Mononuclear cell (primary cell): ENCODE data around the gene PDE4D. TPM values are rescaled to one million over a fixed set of nuclear protein-coding genes. Genes with fewer than 3 reads are reported as not detected.
"Not testable (repeated sequence)": the region's sequence is repeated elsewhere in the genome, so short reads cannot be mapped to it uniquely, and the experiment has no call there.

ENCODE experiments used
- H3K27me3 ChIP-seq: 2 replicates; pipeline ENCODE4 v1.6.0; 2011; ENCODE audit warnings: low read length, control low read depth; ENCODE audit not compliant: insufficient read depth
- H3K4me1 ChIP-seq: 2 replicates; pipeline ENCODE4 v1.5.1; 2011; ENCODE audit warnings: mild to moderate bottlenecking, low read length, control low read depth; ENCODE audit not compliant: insufficient read depth
- H3K4me3 ChIP-seq: 2 replicates; pipeline ENCODE4 v1.5.1; 2011; ENCODE audit warnings: mild to moderate bottlenecking, low read length, moderate library complexity
- H3K9me3 ChIP-seq: 2 replicates; pipeline ENCODE4 v1.5.1; 2011; ENCODE audit warnings: low read depth, mild to moderate bottlenecking, control low read depth, low read length
- total RNA-seq: library from RNA; depleted of rRNA; stranded (reverse); fragments of >200 nt; gene quantifications from one replicate; pipeline ENCODE4 v1.2.3, GENCODE V29; 2012

PDE4D gene
- total RNA-seq, 1 donor, result 171 TPM

DNA sequence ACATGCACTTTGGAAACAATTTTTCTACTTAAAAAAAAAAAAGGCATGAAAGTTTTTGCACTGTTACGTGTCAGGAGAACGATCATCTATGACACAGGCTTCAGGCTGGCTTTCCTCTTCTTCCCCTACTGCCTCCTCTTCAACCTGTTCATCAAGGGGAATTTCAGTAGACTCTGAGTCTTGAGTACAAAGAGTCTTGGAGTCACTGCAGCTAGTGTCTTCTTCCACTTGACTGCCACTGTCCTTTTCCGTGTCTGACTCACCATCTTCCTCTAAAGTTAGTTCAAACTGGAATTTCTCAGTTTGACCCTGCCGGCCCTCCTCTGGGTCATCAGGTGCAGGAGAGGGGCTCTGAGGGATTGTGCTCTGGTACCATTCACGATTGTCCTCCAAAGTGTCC, 918.9 kb downstream of the PDE4D start:
- no peaks in the 10 kb centered on the region for H3K4me1 ChIP-seq

GRCh38 chr5:58974083-58974482, 919.4 kb downstream of the PDE4D start:
- H3K9me3 ChIP-seq, result no peaks in the 10 kb centered on the region
- H3K4me3 ChIP-seq, result no peak overlapping the region
- no peaks in the 10 kb centered on the region for H3K4me1 ChIP-seq
- H3K27me3 ChIP-seq, result no peaks in the 10 kb centered on the region

More for the DNA sequence above, 918.9 kb downstream of the PDE4D start:
- H3K4me3 ChIP-seq, result no peak overlapping the region
- no peaks in the 10 kb centered on the region for H3K27me3 ChIP-seq
- H3K9me3 ChIP-seq, result no peaks in the 10 kb centered on the region

DNA sequence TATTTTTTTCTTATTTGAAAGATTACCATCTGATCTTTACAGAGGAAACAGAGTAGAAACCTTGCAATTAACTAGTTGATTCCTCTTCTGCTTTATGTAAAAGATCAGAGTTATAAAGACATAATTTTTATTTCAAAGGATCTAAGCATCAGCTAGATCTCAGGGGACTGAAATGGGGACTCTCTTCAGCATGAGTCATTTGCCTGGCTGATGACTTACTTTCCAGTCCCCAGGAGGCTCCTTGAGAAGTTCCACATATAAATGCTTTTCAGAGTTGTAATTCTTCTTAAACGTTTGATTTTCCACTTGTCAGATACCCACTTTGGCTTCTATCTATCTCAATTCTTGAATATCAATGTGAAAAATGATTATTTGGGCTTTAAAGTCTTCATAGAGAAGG, 921.2 kb downstream of the PDE4D start:
- H3K27me3 ChIP-seq, result no peaks in the 10 kb centered on the region

GRCh38 chr5:58970766-58971165, 922.8 kb downstream of the PDE4D start:
- Histone ChIP-seq H3K9me3 (no peaks in the 10 kb centered on the region), H3K4me1 (no peaks in the 10 kb centered on the region), H3K4me3 (no peak overlapping the region), H3K27me3 (no peaks in the 10 kb centered on the region)

More for the DNA sequence above, 921.2 kb downstream of the PDE4D start:
- Histone ChIP-seq H3K9me3 (no peaks in the 10 kb centered on the region), H3K4me3 (no peak overlapping the region), H3K4me1 (no peaks in the 10 kb centered on the region)

DNA sequence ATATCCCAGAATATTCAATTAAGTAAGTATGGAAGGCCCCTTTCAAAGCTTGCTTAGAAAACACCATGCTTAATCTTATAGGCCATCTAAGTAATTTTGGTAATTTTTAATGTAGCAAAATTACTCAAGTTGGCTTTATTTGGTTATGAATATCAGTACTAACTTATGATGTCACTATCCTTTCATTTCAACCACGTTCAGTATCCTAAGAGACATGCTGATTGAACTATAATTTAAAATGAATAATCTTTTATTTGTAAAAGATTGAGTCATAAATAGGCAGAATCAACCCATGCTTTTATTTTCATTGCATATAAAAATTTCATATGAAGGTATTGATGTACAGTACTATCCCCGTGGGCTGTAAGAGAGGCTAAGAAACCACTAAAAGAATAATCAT, 923.7 kb downstream of the PDE4D start:
- H3K27me3 ChIP-seq, result no peaks in the 10 kb centered on the region
- H3K4me3 ChIP-seq, result no peak overlapping the region
- no peaks in the 10 kb centered on the region for H3K4me1 ChIP-seq

GRCh38 chr5:58969253-58969652, 924.3 kb downstream of the PDE4D start:
- Histone ChIP-seq H3K27me3 (no peaks in the 10 kb centered on the region), H3K4me3 (no peak overlapping the region), H3K9me3 (no peaks in the 10 kb centered on the region), H3K4me1 (no peaks in the 10 kb centered on the region)

More for the DNA sequence above, 923.7 kb downstream of the PDE4D start:
- H3K9me3 ChIP-seq, result no peaks in the 10 kb centered on the region

GRCh38 chr5:58968350-58968749, 925.2 kb downstream of the PDE4D start:
- no peaks in the 10 kb centered on the region for H3K9me3 ChIP-seq
- no peak overlapping the region for H3K4me3 ChIP-seq
- H3K4me1 ChIP-seq, result no peaks in the 10 kb centered on the region
- H3K27me3 ChIP-seq, result no peaks in the 10 kb centered on the region

- H3K9me3 ChIP-seq, result no peaks in the 10 kb centered on the region
- H3K4me1 ChIP-seq, result no peaks in the 10 kb centered on the region
- no peaks in the 10 kb centered on the region for H3K27me3 ChIP-seq
- no peak overlapping the region for H3K4me3 ChIP-seq
These were observed 925.8 kb downstream of the PDE4D start for GRCh38 chr5:58967597-58968281.

DNA sequence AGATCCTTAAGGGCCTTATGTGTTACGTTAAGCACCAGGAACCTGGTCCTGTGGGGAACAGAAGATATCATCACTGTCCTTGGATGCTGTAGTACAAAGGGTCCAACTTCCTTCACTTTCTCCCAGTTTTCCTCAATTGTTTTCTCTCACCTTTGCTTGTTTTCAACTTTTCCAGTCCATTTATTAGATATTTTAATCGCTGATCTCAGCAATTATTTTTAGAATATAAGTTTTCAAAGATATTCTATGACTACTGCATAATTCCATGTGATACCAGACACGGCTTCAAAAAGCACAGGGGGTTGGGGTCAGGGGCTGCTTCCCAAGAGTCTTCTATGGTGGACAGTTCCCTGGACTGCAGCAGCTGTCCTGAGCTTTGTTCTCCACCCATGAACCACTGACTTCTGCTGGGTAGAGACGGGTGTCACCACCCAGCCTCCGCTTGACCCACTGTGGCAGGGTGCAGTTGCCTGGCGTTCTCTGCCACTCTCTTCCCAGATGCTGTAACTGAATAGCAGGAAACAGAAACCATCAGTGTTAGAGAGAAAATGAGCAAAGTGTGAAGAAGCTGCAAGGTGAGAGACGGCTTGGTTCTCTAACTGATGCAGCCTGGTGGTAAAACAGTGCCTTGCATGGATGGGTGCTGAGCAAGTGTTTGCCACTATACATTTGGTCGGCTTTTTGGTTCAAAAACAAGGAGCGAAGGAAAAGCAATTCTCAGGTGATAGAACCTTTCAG, 927.7 kb downstream of the PDE4D start:
- no peaks in the 10 kb centered on the region for H3K4me1 ChIP-seq

DNA sequence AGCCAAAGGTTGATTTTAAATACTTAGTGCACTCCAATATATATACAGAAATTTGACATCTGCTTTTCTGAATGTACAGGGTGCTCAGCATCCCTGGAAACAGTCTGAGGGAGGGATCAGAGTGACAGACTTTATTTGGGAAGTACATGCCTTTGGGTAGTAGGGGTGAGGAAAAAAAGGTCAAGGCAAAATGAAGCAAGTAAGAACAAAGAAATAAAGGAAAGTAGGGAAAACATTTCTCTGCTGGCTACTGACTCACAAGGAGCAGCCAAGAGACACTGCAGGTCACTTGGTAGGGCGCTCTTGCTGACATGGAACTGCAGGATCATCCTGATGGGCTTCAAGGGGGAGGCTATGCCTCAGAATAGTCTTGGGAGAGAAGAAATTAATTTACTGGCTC, 929.7 kb downstream of the PDE4D start:
- no peak overlapping the region for H3K4me3 ChIP-seq
- H3K27me3 ChIP-seq, result no peaks in the 10 kb centered on the region
- no peaks in the 10 kb centered on the region for H3K4me1 ChIP-seq
- H3K9me3 ChIP-seq, result no peaks in the 10 kb centered on the region

More for the DNA sequence above, 927.7 kb downstream of the PDE4D start:
- H3K4me3 ChIP-seq, result no peak overlapping the region
- no peaks in the 10 kb centered on the region for H3K9me3 ChIP-seq
- H3K27me3 ChIP-seq, result no peaks in the 10 kb centered on the region

DNA sequence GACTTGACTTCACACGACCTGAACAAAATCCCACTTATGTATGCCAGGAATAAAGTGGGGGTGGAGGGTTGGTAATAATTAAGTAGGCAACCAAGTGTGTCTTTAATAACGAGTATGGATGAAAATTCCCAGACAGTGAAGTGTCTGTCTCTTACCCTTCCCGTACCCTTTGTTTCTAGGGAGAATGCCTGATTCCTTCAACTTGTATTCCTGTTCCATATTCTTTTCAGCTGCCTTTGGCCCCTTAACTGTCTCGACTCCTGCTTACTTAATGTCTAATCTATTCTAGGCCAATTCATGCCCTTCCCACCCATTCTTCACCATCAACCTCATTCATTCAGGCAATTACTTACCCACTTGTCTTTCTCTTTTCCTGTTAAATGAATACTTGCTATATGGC, 930.2 kb downstream of the PDE4D start:
- no peaks in the 10 kb centered on the region for H3K9me3 ChIP-seq
- no peaks in the 10 kb centered on the region for H3K4me1 ChIP-seq
- H3K4me3 ChIP-seq, result no peak overlapping the region
- H3K27me3 ChIP-seq, result no peaks in the 10 kb centered on the region

- H3K27me3 ChIP-seq, result no peaks in the 10 kb centered on the region
- H3K9me3 ChIP-seq, result no peaks in the 10 kb centered on the region
- no peaks in the 10 kb centered on the region for H3K4me1 ChIP-seq
- no peak overlapping the region for H3K4me3 ChIP-seq
These were observed 931.8 kb downstream of the PDE4D start for GRCh38 chr5:58961631-58962280.

GRCh38 chr5:58958701-58959100, 934.8 kb downstream of the PDE4D start:
- Histone ChIP-seq H3K9me3 (no peaks in the 10 kb centered on the region), H3K4me3 (no peak overlapping the region), H3K4me1 (no peaks in the 10 kb centered on the region), H3K27me3 (no peaks in the 10 kb centered on the region)

DNA sequence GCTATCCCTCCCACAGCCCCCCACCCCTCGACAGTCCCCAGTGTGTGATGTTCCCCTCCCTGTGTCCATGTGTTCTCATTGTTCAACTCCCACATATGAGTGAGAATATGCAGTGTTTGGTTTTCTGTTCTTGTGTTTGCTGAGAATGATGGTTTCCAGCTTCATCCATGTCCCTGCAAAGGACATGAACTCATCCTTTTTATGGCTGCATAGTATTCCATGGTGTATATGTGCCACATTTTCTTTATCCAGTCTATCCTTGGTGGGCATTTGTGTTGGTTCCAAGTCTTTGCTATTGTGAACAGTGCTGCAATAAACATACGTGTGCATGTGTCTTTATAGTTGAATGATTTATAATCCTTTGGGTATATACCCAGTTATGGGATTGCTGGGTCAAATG, 940.3 kb downstream of the PDE4D start:
- not testable (repeated sequence) for H3K27me3 ChIP-seq, H3K4me3 ChIP-seq, H3K9me3 ChIP-seq, H3K4me1 ChIP-seq

GRCh38 chr5:58950224-58950623, 943.3 kb downstream of the PDE4D start:
- no peaks in the 10 kb centered on the region for H3K4me1 ChIP-seq
- no peak overlapping the region for H3K4me3 ChIP-seq
- no peaks in the 10 kb centered on the region for H3K9me3 ChIP-seq

More at GRCh38 chr5:58950224-58950623, 943.3 kb downstream of the PDE4D start:
- H3K27me3 ChIP-seq, result no peaks in the 10 kb centered on the region
